SK-N-SH (cell line): ENCODE results near the gene PSAP. TPM values are rescaled to one million over a fixed set of nuclear protein-coding genes. Genes with fewer than 3 reads are reported as not detected.
A peak's percentile ranks its signal among the peaks of the same experiment; 100 is the strongest.

ENCODE experiments used
- CTCF ChIA-PET: fragments of 300-600, 350-600 bp; formaldehyde crosslinking; extraction: SDS; loops from one replicate; lab custom pipeline; 2021; lab: Yijun Ruan, JAX
- POLR2A ChIA-PET: fragments of 350-600 bp; sonication (Branson Sonifier 250); formaldehyde crosslinking; extraction: SDS; loops from one replicate; lab custom pipeline; 2020; ENCODE audit warnings: antibody characterized with exemption, inconsistent platforms; lab: Yijun Ruan, JAX
- DNase-seq: peaks from one replicate; pipeline ENCODE4 v3.0.0; 2012
- H2AFZ ChIP-seq: fragments of 200-600 bp; sonication (generic); 2 replicates; pipeline ENCODE4 v1.8.1; 2016; ENCODE audit warnings: antibody characterized with exemption, mild to moderate bottlenecking, low read depth
- H3F3A ChIP-seq: fragments of 200-600 bp; sonication (generic); replicated peaks from 2 replicates; pipeline ENCODE3; 2016; ENCODE audit warnings: antibody characterized with exemption, mild to moderate bottlenecking; ENCODE audit not compliant: insufficient read depth
- H3K27ac ChIP-seq, 2 experiments: fragments of 200-500 bp in 1 of 2; fragments of 200-600 bp in 1 of 2; sonication (Bioruptor generic) in 1 of 2; sonication (generic), shearing (Covaris generic) in 1 of 2; 2 replicates each; pipeline versions ENCODE4 v1.5.1 to v1.6.1; 2014 to 2016; ENCODE audit warnings: low read depth in 2 of 2, inconsistent platforms in 1 of 2, low read length in 1 of 2, mild to moderate bottlenecking in 1 of 2, mixed read lengths in 1 of 2
- H3K27me3 ChIP-seq: fragments of 200-600 bp; sonication (generic), shearing (Covaris generic); 2 replicates; pipeline ENCODE4 v1.6.1; 2016; ENCODE audit warnings: mixed run types; ENCODE audit not compliant: insufficient read depth
- H3K36me3 ChIP-seq, 2 experiments: fragments of 200-500 bp in 1 of 2; fragments of 200-600 bp in 1 of 2; sonication (Bioruptor generic) in 1 of 2; sonication (generic) in 1 of 2; replicated peaks in 1 of 2; 2 replicates each; pipeline versions ENCODE3 to v1.5.1; 2014 to 2016; ENCODE audit warnings: low read length in 1 of 2, mild to moderate bottlenecking in 1 of 2; ENCODE audit not compliant: insufficient read depth in 2 of 2, control insufficient read depth in 1 of 2
- H3K4me1 ChIP-seq, 2 experiments: fragments of 200-500 bp in 1 of 2; fragments of 200-600 bp in 1 of 2; sonication (Bioruptor generic) in 1 of 2; sonication (generic), shearing (Covaris generic) in 1 of 2; 2 replicates each; pipeline versions ENCODE4 v1.5.1 to v1.6.1; 2014 to 2016; ENCODE audit warnings: low read depth in 1 of 2, low read length in 1 of 2, mixed run types in 1 of 2; ENCODE audit not compliant: insufficient read depth in 2 of 2, control insufficient read depth in 1 of 2
- H3K4me2 ChIP-seq: fragments of 200-600 bp; sonication (generic), shearing (Covaris generic); 2 replicates; pipeline ENCODE4 v1.6.1; 2017; ENCODE audit warnings: mixed run types
- H3K4me3 ChIP-seq, 2 experiments: fragments of 200-500 bp in 1 of 2; fragments of 200-600 bp in 1 of 2; sonication (Bioruptor generic) in 1 of 2; sonication (generic), shearing (Covaris generic) in 1 of 2; 2 replicates each; pipeline versions ENCODE4 v1.5.1 to v1.8.1; 2014 to 2016; ENCODE audit warnings: low read depth in 2 of 2, inconsistent platforms in 1 of 2, low read length in 1 of 2, mild to moderate bottlenecking in 1 of 2, mixed read lengths in 1 of 2, moderate library complexity in 1 of 2
- H3K79me2 ChIP-seq: fragments of 200-600 bp; sonication (generic); 2 replicates; pipeline ENCODE4 v1.8.1; 2017; ENCODE audit warnings: mild to moderate bottlenecking; ENCODE audit not compliant: insufficient read depth
- H3K9ac ChIP-seq: fragments of 200-600 bp; sonication (generic); 2 replicates; pipeline ENCODE4 v1.6.1; 2017; ENCODE audit warnings: mixed run types
- H3K9me2 ChIP-seq: fragments of 200-600 bp; sonication (generic); 2 replicates; pipeline ENCODE4 v1.6.1; 2017; ENCODE audit warnings: mixed run types
- H3K9me3 ChIP-seq: fragments of 200-600 bp; sonication (generic); 2 replicates; pipeline ENCODE4 v1.6.1; 2017; ENCODE audit warnings: mixed run types, mild to moderate bottlenecking, moderate library complexity
- H4K20me1 ChIP-seq: fragments of 200-600 bp; sonication (generic); 2 replicates; pipeline ENCODE4 v1.6.1; 2017; ENCODE audit warnings: mild to moderate bottlenecking, mixed run types; ENCODE audit not compliant: insufficient read depth
- EP300 ChIP-seq, 2 experiments: IDR thresholded peaks; 2 replicates each; pipeline versions ENCODE4 v1.4.0 to v1.6.1; 2012; ENCODE audit warnings: borderline replicate concordance in 1 of 2, low read depth in 1 of 2, low read length in 1 of 2
- FOSL2 ChIP-seq: IDR thresholded peaks from 2 replicates; pipeline ENCODE4 v1.4.0; 2012; ENCODE audit warnings: low read depth, mild to moderate bottlenecking, moderate library complexity, borderline replicate concordance
- MAX ChIP-seq: IDR thresholded peaks from 2 replicates; pipeline ENCODE4 v1.4.0; 2012; ENCODE audit warnings: low read depth
- MXI1 ChIP-seq: IDR thresholded peaks from 2 replicates; pipeline ENCODE4 v1.6.1; 2012; ENCODE audit warnings: mild to moderate bottlenecking, low read depth, low read length, improper control_type of control experiment
- POLR2AphosphoS5 ChIP-seq: IDR thresholded peaks from 2 replicates; pipeline ENCODE4 v1.6.1; 2012; ENCODE audit warnings: low read depth, low read length
- REST ChIP-seq: IDR thresholded peaks from 2 replicates; pipeline ENCODE4 v1.6.1; 2012; ENCODE audit warnings: mild to moderate bottlenecking, low read depth, low read length, moderate library complexity
- SIN3A ChIP-seq: IDR thresholded peaks from 2 replicates; pipeline ENCODE4 v1.6.1; 2012; ENCODE audit warnings: low read depth, mild to moderate bottlenecking, low read length, moderate library complexity, borderline replicate concordance
- TCF12 ChIP-seq: IDR thresholded peaks from 2 replicates; pipeline ENCODE4 v1.4.0; 2012
- USF2 ChIP-seq: fragments of 150-350 bp; IDR thresholded peaks from 2 replicates; pipeline ENCODE4 v1.6.1; 2017; ENCODE audit warnings: antibody characterized with exemption, low read length, low read depth, borderline replicate concordance
- WGBS: methylation state at CpG from one replicate; pipeline ENCODE4 v1.1.6; 2017; ENCODE audit warnings: low lambda C conversion rate; 5-methylcytosine and 5-hydroxymethylcytosine counted together
- polyA plus RNA-seq, 3 experiments: library from polyadenylated mRNA; depleted of rRNA; stranded (reverse); fragments of >200 nt; gene quantifications; 2 replicates each; pipeline ENCODE4 v1.2.3, GENCODE V29; 2012

The PSAP gene
- polyA plus RNA-seq, 1 of the 3 experiments (the other 2 are of a cell fraction), result 1,647 TPM

GRCh38 chr10:71887743-71888142 is 36.7 kb upstream of the PSAP start:
- H3K9me3 ChIP-seq, result no peaks in the 10 kb centered on the region
- POLR2A ChIA-PET, result no interaction called here
- CTCF ChIA-PET, result interaction anchor here (0.7 kb wide), 1 partner anchor 9 kb away, joined by 6 read pairs; no protein-coding TSS in a partner anchor
- H3K4me2 ChIP-seq, result 0 out of 2 replicates have a peak overlapping the region, but pooled peaks have one; percentile 79
- H3K4me1 ChIP-seq, result peaks cover 0 to 12% of the 10 kb centered on the region in 2 experiments; a peak in 2 of 4 replicates
- H3K4me3 ChIP-seq, result no peak overlapping the region
- H3K36me3 ChIP-seq, result no peaks in the 10 kb centered on the region
- no peaks in the 10 kb centered on the region for H3K9me2 ChIP-seq
- TF ChIP-seq USF2 (no peak), MXI1 (no peak), TCF12 (no peak), REST (no peak), FOSL2 (no peak), SIN3A (no peak), POLR2AphosphoS5 (no peak)
- DNase-seq, result no peak
- no peaks in the 10 kb centered on the region for H4K20me1 ChIP-seq
- H3K27ac ChIP-seq, result no peak overlapping the region
- H3K79me2 ChIP-seq, result no peaks in the 10 kb centered on the region
- no peak overlapping the region for H2AFZ ChIP-seq
- no peak overlapping the region for H3K9ac ChIP-seq
- 90% methylated on average over 4 of the region's 4 CpGs for WGBS
- no peaks in the 10 kb centered on the region for H3F3A ChIP-seq
- no peaks in the 10 kb centered on the region for H3K27me3 ChIP-seq

- Histone ChIP-seq H3K36me3 (no peaks in the 10 kb centered on the region), H3K4me1 (peaks cover 0 to 24% of the 10 kb centered on the region in 2 experiments; a peak in 2 of 4 replicates), H3K9me2 (no peaks in the 10 kb centered on the region), H3K9me3 (no peaks in the 10 kb centered on the region), H3K9ac (no peak overlapping the region), H3F3A (no peaks in the 10 kb centered on the region), H2AFZ (no peak overlapping the region), H4K20me1 (no peaks in the 10 kb centered on the region), H3K4me3 (no peak overlapping the region), H3K79me2 (no peaks in the 10 kb centered on the region), H3K27me3 (no peaks in the 10 kb centered on the region), H3K4me2 (no peak overlapping the region), H3K27ac (peak overlapping the region in 1 of 2 experiments; percentile 39; a peak in 2 of 4 replicates)
- POLR2A ChIA-PET, result interaction anchor here (0.6 kb wide), 1 partner anchor 30 kb away, joined by 3 read pairs; no protein-coding TSS in a partner anchor
- TF ChIP-seq EP300 (IDR thresholded peaks at IDR 0.05; ENCODE audit: borderline replicate concordance in 1 of 2, low read depth in 1 of 2, low read length in 1 of 2) (0 out of 4 replicates have a peak, but pooled peaks of 1 of the 2 experiments have one; percentile 28), MAX (no peak)
- DNase-seq, result no peak
- CTCF ChIA-PET, result interaction anchor here (1.0 to 4.3 kb wide), 3 partner anchors 13 to 32 kb away, joined by 4 to 32 read pairs (median 5); partner anchors contain the start of gene PSAP
- 80% methylated on average over 10 of the region's 10 CpGs for WGBS
Observed at GRCh38 chr10:71882813-71883659, 32.0 kb upstream of the PSAP start.
